Right lobe of liver (tissue), 6 donors: ENCODE data around the gene DNAJA1. TPM values are rescaled to one million over a fixed set of nuclear protein-coding genes. Genes with fewer than 3 reads are reported as not detected.

Source experiments
- ATAC-seq, 4 donors: fragments of 200-7000 bp; cut with Tn5 transposase; one replicate each; pipeline ENCODE4 v1.9.1; 2020; ENCODE audit warnings: mild to moderate bottlenecking in 4 of 4, moderate library complexity in 4 of 4
- DNase-seq, 3 donors: peaks; one replicate each; pipeline ENCODE4 v3.0.0-alpha.2; 2020
- H3K27ac ChIP-seq, 3 donors: fragments of 200-600 bp; one replicate each; pipeline ENCODE4 v1.8.0; 2022
- H3K27me3 ChIP-seq, 2 donors: fragments of 200-600 bp; one replicate each; pipeline ENCODE4 v1.8.0; 2022
- H3K36me3 ChIP-seq, 4 donors: fragments of 200-600 bp; sonication (generic) in 1 of 4; one replicate each; pipeline versions ENCODE4 v1.5.1 to v1.8.0; 2017 to 2022; ENCODE audit warnings: control low read depth in 1 of 4
- H3K4me1 ChIP-seq, 4 donors: fragments of 200-600 bp; sonication (generic) in 1 of 4; one replicate each; pipeline versions ENCODE4 v1.5.1 to v1.8.0; 2017 to 2022; ENCODE audit warnings: control low read depth in 1 of 4
- H3K4me3 ChIP-seq, 3 donors: fragments of 200-600 bp; one replicate each; pipeline ENCODE4 v1.8.0; 2022
- H3K9me3 ChIP-seq, 4 donors: fragments of 200-600 bp; sonication (generic) in 1 of 4; one replicate each; pipeline versions ENCODE4 v1.5.1 to v1.8.0; 2017 to 2022; ENCODE audit warnings: control low read depth in 1 of 4
- POLR2A ChIP-seq: fragments of 450-650 bp; IDR thresholded peaks from one replicate; pipeline ENCODE4 v1.6.1; 2017; ENCODE audit warnings: antibody characterized with exemption, mild to moderate bottlenecking
- WGBS: methylation state at CpG from one replicate; pipeline ENCODE4 v1.1.6; 2018; ENCODE audit warnings: low coverage, low lambda C conversion rate; ENCODE audit not compliant: insufficient coverage; ENCODE audit errors: missing lambda C conversion rate; 5-methylcytosine and 5-hydroxymethylcytosine counted together
- intact Hi-C, 2 donors: fragments of 100-400 bp; cut with DNase I; formaldehyde crosslinking; loops; one replicate each; pipeline versions ENCODE4 v1.11.2 to v1.14.1; 2022
- total RNA-seq, 6 experiments: library from RNA; depleted of rRNA in 2 of 6; stranded (reverse); fragments of >200 nt in 2 of 6; fragmentation: NEBNext Ultra II Directional in 3 of 6; extraction: Animal tissue kit (Norgen Biotek cat#: 25700) in 3 of 6; gene quantifications; one replicate each; pipeline versions ENCODE4 v1.1.0 to v1.2.4, GENCODE V29; 2016 to 2023
- TF ChIP-seq, protein P1 (sequence below), 4 donors: fragments of 200-600 bp in 3 of 4; fragments of 450-650 bp in 1 of 4; IDR thresholded peaks; one replicate each; pipeline versions ENCODE4 v1.5.1 to v1.8.0; 2016 to 2022; ENCODE audit warnings: antibody characterized with exemption in 4 of 4, mild to moderate bottlenecking in 2 of 4
- donor health status: DM: no; HTN: yes; CAD: no.
- donor health status: DM: no; HTN: no; CAD: no.
- donor health status: DM: no; HTN: no; CAD: no.
- donor health status: DM: no; HTN: yes; CAD: no.
- donor health status: DM: no; HTN: yes; CAD: no.

DNAJA1 gene
- total RNA-seq, 6 experiments from 2014 or later: 60.1 to 130 (median 93.9) TPM

DNA sequence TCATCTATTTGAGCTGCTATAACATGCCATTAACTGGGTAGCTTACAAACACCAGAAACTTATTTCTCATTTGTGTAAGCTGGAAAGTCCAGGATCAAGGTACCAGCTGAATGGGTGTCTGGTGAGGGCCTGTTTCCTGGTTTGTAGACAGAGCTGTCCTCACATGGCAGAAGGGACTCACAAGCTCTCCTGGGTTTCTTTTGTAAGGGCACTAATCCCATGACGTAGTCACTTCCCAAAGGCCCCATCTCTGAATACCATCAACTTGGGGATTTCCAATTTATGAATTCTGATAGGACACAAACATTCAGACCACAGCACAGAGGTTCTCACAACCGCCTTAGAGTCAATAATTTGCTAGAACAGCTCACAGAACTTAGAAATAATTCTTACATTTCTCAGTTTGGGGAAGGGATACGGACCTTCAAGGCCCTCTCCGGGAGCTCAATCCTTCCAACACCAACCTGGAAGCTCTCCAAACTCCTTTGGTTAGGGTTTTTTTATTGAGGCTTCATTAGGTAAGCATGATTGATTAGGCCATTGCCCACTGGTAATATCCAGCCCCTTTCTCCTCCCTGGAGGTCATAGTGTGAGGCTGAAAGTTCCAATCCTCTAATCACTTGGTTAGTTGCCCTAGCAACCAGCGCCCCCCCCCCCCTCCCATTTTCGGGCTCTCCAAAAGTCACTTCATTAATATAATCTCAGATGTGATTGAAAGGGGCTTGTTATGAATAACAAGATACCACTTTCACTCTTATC lies 7.6 kb upstream of the DNAJA1 start:
- no peak overlapping the region for H3K27ac ChIP-seq
- no peaks in the 10 kb centered on the region for H3K36me3 ChIP-seq
- intact Hi-C loops: no loop called here
- H3K4me1 ChIP-seq: peaks cover 0 to 4% (median 0%) of the 10 kb centered on the region in 4 donors
- 85% methylated on average over 4 of the region's 6 CpGs for WGBS
- no peaks in the 10 kb centered on the region for H3K27me3 ChIP-seq
- H3K9me3 ChIP-seq: no peaks in the 10 kb centered on the region
- ATAC-seq (no peak), DNase-seq (no peak)
- no peak for TF ChIP-seq POLR2A
- TF ChIP-seq, protein P1, sequence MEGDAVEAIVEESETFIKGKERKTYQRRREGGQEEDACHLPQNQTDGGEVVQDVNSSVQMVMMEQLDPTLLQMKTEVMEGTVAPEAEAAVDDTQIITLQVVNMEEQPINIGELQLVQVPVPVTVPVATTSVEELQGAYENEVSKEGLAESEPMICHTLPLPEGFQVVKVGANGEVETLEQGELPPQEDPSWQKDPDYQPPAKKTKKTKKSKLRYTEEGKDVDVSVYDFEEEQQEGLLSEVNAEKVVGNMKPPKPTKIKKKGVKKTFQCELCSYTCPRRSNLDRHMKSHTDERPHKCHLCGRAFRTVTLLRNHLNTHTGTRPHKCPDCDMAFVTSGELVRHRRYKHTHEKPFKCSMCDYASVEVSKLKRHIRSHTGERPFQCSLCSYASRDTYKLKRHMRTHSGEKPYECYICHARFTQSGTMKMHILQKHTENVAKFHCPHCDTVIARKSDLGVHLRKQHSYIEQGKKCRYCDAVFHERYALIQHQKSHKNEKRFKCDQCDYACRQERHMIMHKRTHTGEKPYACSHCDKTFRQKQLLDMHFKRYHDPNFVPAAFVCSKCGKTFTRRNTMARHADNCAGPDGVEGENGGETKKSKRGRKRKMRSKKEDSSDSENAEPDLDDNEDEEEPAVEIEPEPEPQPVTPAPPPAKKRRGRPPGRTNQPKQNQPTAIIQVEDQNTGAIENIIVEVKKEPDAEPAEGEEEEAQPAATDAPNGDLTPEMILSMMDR (IDR thresholded peaks at IDR 0.05): no peak
- H3K4me3 ChIP-seq: no peak overlapping the region

DNA sequence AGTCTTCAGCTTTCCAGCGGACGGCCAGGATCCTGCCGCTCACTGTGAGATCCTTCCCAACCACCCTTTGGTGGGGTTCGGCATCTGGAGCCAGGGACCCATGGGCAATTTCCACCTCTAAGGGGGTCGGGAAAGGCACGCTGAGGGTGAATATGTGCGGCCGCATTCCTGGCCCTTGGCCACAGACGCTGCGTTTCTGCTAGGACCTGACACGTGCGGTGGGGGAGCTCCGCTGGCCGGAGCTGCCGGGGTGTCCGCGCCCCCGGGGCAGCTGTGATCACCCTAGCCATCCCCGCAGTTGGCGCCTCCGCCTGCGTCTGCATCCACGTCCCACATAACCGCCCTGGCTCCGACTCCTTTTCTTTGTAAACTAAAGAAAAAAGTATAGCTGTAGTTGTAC lies 5.3 kb upstream of the DNAJA1 start:
- 96% methylated on average over 4 of the region's 25 CpGs for WGBS
- peaks cover 0 to 11% (median 4%) of the 10 kb centered on the region in 4 donors for H3K4me1 ChIP-seq
- TF ChIP-seq, protein P1 (IDR thresholded peaks at IDR 0.05): no peak
- TF ChIP-seq POLR2A: no peak
- H3K27me3 ChIP-seq: no peaks in the 10 kb centered on the region
- ATAC-seq (no peak), DNase-seq (no peak)
- intact Hi-C loops: no loop called here
- no peaks in the 10 kb centered on the region for H3K9me3 ChIP-seq
- no peaks in the 10 kb centered on the region for H3K36me3 ChIP-seq
- no peak overlapping the region for H3K4me3 ChIP-seq
- H3K27ac ChIP-seq: no peak overlapping the region

DNA sequence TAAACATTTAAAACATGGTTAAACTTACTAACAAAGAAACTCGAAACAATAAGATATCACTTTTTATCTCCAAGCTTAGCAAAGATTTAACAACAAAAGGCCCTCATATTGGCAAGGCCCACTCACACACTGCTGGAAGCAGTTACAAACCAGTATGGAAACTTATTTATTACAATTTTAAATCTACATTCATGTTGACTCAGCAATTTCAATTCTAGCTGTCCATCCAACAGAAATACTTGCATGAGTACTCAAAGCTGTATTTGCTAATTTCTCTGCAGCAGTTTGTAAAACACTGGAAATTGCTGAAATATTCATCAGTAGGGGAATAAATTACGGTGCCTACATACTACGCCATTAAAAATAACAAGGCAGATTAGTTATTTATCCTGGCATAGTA lies 2.8 kb upstream of the DNAJA1 start:
- peaks cover 0 to 8% (median 0%) of the 10 kb centered on the region in 4 donors for H3K36me3 ChIP-seq
- 77% methylated on average over 3 of the region's 3 CpGs for WGBS
- H3K4me1 ChIP-seq: peaks cover 0 to 21% (median 7%) of the 10 kb centered on the region in 4 donors
- no peak overlapping the region for H3K27ac ChIP-seq
- TF ChIP-seq, protein P1 (IDR thresholded peaks at IDR 0.05): no peak
- no peak for TF ChIP-seq POLR2A
- no peaks in the 10 kb centered on the region for H3K9me3 ChIP-seq
- no peak overlapping the region for H3K4me3 ChIP-seq
- no peak for ATAC-seq
- no peaks in the 10 kb centered on the region for H3K27me3 ChIP-seq
- no peak for DNase-seq
- intact Hi-C loops: no loop called here

DNA sequence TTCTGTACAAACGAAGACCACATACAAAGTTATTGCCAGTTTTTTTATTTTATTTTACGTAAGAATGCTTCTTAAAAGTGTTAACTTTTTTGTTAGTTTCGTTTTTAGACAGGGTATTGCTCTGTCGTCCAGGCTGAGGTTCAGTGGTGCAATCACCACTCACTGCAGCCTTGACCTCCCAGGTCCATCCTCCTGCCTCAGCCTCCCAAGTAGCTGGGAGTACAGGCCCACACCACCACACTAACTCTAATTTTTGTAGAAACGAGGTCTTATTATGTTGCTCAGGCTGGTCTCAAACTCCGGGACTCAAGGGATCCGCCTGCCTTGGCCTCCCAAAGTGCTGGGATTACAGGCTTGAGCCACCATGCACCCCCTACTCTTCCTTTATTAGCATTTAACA lies 2.3 kb upstream of the DNAJA1 start:
- Histone ChIP-seq H3K27ac (no peak overlapping the region), H3K27me3 (no peaks in the 10 kb centered on the region), H3K4me3 (no peak overlapping the region), H3K36me3 (peaks cover 0 to 11% (median 0%) of the 10 kb centered on the region in 4 donors), H3K9me3 (no peaks in the 10 kb centered on the region), H3K4me1 (peaks cover 0 to 25% (median 9%) of the 10 kb centered on the region in 4 donors)
- intact Hi-C loops: no loop called here
- ATAC-seq (no peak), DNase-seq (no peak)
- TF ChIP-seq, protein P1 (IDR thresholded peaks at IDR 0.05): no peak
- TF ChIP-seq POLR2A: no peak
- WGBS: 53% methylated on average over 5 of the region's 7 CpGs
